ENCODE results near the gene BRD7. TPM values are rescaled to one million over a fixed set of nuclear protein-coding genes. Genes with fewer than 3 reads are reported as not detected.

The BRD7 gene
- total and polyA plus RNA-seq, 2 of the 4 experiments (the other 2 are of a cell fraction), result 24.8 to 29.9 TPM

DNA sequence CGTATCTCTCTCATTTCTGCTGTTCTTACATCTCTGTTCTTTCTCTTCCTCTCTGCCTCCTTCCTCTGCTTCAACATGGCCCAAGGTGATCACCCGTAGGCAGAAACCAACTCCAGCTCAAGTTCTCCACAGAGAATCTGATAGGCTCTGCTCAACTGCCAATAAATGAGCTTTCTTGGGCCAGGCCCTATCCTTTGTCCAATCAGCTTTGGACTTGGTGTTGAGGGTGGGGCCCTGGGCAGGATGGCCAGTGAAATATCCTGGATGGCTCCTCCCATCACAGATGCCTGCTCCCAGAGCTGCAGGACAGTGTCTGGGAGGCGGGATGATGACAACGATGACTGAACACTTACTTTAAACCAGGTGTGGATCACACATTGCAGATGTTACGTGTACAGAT, 17.4 kb upstream of the BRD7 start:
- no peak overlapping the region for H3K14ac ChIP-seq (replicated peaks; ENCODE audit: low read depth, low read length)
- no peaks in the 10 kb centered on the region for H3K4me1 ChIP-seq (ENCODE audit: control insufficient read depth, insufficient read depth, low read length)
- dilution Hi-C loops (cut with HindIII; ENCODE audit: low sequenced_read_pairs, unreplicated experiment), result no loop called here
- H3K4me2 ChIP-seq (ENCODE audit: low read depth, low read length), result no peak overlapping the region
- no peaks in the 10 kb centered on the region for H3K79me1 ChIP-seq (ENCODE audit: low read depth in 1 of 2, low read length in 2 of 2)
- H3K23ac ChIP-seq (ENCODE audit: low read depth, low read length), result no peak overlapping the region
- H3K4ac ChIP-seq (ENCODE audit: low read depth, low read length), result no peak overlapping the region
- no peak overlapping the region for H2BK15ac ChIP-seq (ENCODE audit: low read depth, low read length)
- H3K18ac ChIP-seq (ENCODE audit: low read depth, low read length), result no peak overlapping the region
- no peaks in the 10 kb centered on the region for H3K9me1 ChIP-seq (ENCODE audit: insufficient read depth, low read length)
- no peaks in the 10 kb centered on the region for H3K9me3 ChIP-seq (ENCODE audit: control insufficient read depth, insufficient read depth, low read length)
- 14% methylated on average over 1 of the region's 5 CpGs; no CpG with 5 or more reads in 1 of the 2 experiments for whole genome bisulfite sequencing, 2 experiments (ENCODE audit: extremely low coverage in 2 of 2, insufficient read length in 1 of 2)
- no TSS peak for BruUV-seq (replicated peaks)
- TF ChIP-seq MAZ (IDR thresholded peaks at IDR 0.05; ENCODE audit: borderline replicate concordance, low read depth, low read length) (no peak), CEBPB (IDR thresholded peaks at IDR 0.05; ENCODE audit: low read depth, low read length) (no peak), SMC3 (IDR thresholded peaks at IDR 0.05; ENCODE audit: low read depth, low read length) (no peak), MAFK (IDR thresholded peaks at IDR 0.05; ENCODE audit: low read depth, low read length) (no peak), CHD1 (IDR thresholded peaks at IDR 0.05; ENCODE audit: low read depth, low read length) (no peak), USF2 (IDR thresholded peaks at IDR 0.05; ENCODE audit: low read depth, low read length) (no peak)
- ChIA-PET CTCF (no interaction called here), POLR2A (ENCODE audit: unreplicated experiment) (no interaction called here)
- no peak for ATAC-seq (ENCODE audit: low read depth)
- no peak overlapping the region for H3K4me3 ChIP-seq (ENCODE audit: insufficient read depth, low read depth, low read length)
- no peak overlapping the region for H3K27ac ChIP-seq (ENCODE audit: insufficient read depth, low read length)
- no peak overlapping the region for H4K5ac ChIP-seq (ENCODE audit: low read depth, low read length)
- H4K20me1 ChIP-seq (ENCODE audit: insufficient read depth, low read length), result no peaks in the 10 kb centered on the region
- H2AFZ ChIP-seq (replicated peaks; ENCODE audit: low read length, poor library complexity), result no peak overlapping the region
- no peak for DNase-seq
- H4K91ac ChIP-seq (ENCODE audit: insufficient read depth, low read depth, low read length), result no peak overlapping the region
- no peak overlapping the region for H2BK20ac ChIP-seq (ENCODE audit: low read depth, low read length)
- H3K9ac ChIP-seq (ENCODE audit: low read depth, low read length), result no peak overlapping the region
- no peak overlapping the region for H2BK120ac ChIP-seq (ENCODE audit: low read depth, low read length)
- no peak overlapping the region for H2AK9ac ChIP-seq (replicated peaks; ENCODE audit: low read depth, low read length, poor library complexity)
- no peak overlapping the region for H3K56ac ChIP-seq (ENCODE audit: extremely low read depth, insufficient read depth, low read length)
- H2AK5ac ChIP-seq (ENCODE audit: low read depth, low read length), result no peak overlapping the region
- in situ Hi-C loops (cut with MboI; ENCODE audit: low sequenced_read_pairs), result no loop called here
- H3K36me3 ChIP-seq (ENCODE audit: control insufficient read depth, insufficient read depth, low read length), result no peaks in the 10 kb centered on the region
- no peak overlapping the region for H2BK5ac ChIP-seq (ENCODE audit: low read depth, low read length, poor library complexity, severe bottlenecking)
- peaks cover 21% of the 10 kb centered on the region for H3K27me3 ChIP-seq (ENCODE audit: control insufficient read depth, insufficient read depth, low read length)
- no peak overlapping the region for H4K8ac ChIP-seq (ENCODE audit: low read depth in 2 of 2, low read length in 2 of 2)
- intact Hi-C loops (cut with micrococcal nuclease), result no loop called here

Data from IMR-90 (cell line).